ENCODE data around the gene RSAD2.

The RSAD2 gene

GRCh38 chr2:6922201-6922656, 44.7 kb downstream of the RSAD2 start:
- no peaks in the 10 kb centered on the region for H3K27me3 ChIP-seq (ENCODE audit: insufficient read depth, low read length)
- H3F3A ChIP-seq (ENCODE audit: insufficient read depth, low read length) = no peaks in the 10 kb centered on the region
- H3K27ac ChIP-seq (ENCODE audit: low read depth, low read length, poor library complexity, severe bottlenecking) = no peak overlapping the region
- H3K79me2 ChIP-seq (ENCODE audit: insufficient read depth, low read length) = no peaks in the 10 kb centered on the region
- no peaks in the 10 kb centered on the region for H3K36me3 ChIP-seq (ENCODE audit: insufficient read depth, low read length)
- H3K4me2 ChIP-seq (ENCODE audit: low read length) = no peak overlapping the region
- no peaks in the 10 kb centered on the region for H3K9me3 ChIP-seq (ENCODE audit: low read length)
- no peaks in the 10 kb centered on the region for H3K9me2 ChIP-seq (ENCODE audit: low read depth, low read length)
- H4K20me1 ChIP-seq (ENCODE audit: insufficient read depth, low read length) = no peaks in the 10 kb centered on the region
- TF ChIP-seq CTCF (IDR thresholded peaks at IDR 0.05; ENCODE audit: low read length) (no peak), EZH2 (IDR thresholded peaks at IDR 0.05; ENCODE audit: borderline replicate concordance, low read length) (no peak)
- no peaks in the 10 kb centered on the region for H3K4me1 ChIP-seq (ENCODE audit: insufficient read depth, low read length, severe bottlenecking)
- H2AFZ ChIP-seq (ENCODE audit: low read length) = no peak overlapping the region
- H3K9ac ChIP-seq (ENCODE audit: low read length) = no peak overlapping the region
- no peak overlapping the region for H3K4me3 ChIP-seq (ENCODE audit: low read depth, low read length, poor library complexity, severe bottlenecking)

- Histone ChIP-seq H3F3A (ENCODE audit: insufficient read depth, low read length) (no peaks in the 10 kb centered on the region), H3K4me2 (ENCODE audit: low read length) (no peak overlapping the region), H3K27ac (ENCODE audit: low read depth, low read length, poor library complexity, severe bottlenecking) (no peak overlapping the region), H3K4me3 (ENCODE audit: low read depth, low read length, poor library complexity, severe bottlenecking) (no peak overlapping the region), H4K20me1 (ENCODE audit: insufficient read depth, low read length) (no peaks in the 10 kb centered on the region), H3K27me3 (ENCODE audit: insufficient read depth, low read length) (no peaks in the 10 kb centered on the region), H3K36me3 (ENCODE audit: insufficient read depth, low read length) (no peaks in the 10 kb centered on the region), H3K9me2 (ENCODE audit: low read depth, low read length) (no peaks in the 10 kb centered on the region), H3K9ac (ENCODE audit: low read length) (no peak overlapping the region), H3K79me2 (ENCODE audit: insufficient read depth, low read length) (no peaks in the 10 kb centered on the region), H3K9me3 (ENCODE audit: low read length) (no peaks in the 10 kb centered on the region), H2AFZ (ENCODE audit: low read length) (no peak overlapping the region), H3K4me1 (ENCODE audit: insufficient read depth, low read length, severe bottlenecking) (no peaks in the 10 kb centered on the region)
- TF ChIP-seq CTCF (IDR thresholded peaks at IDR 0.05; ENCODE audit: low read length) (no peak), EZH2 (IDR thresholded peaks at IDR 0.05; ENCODE audit: borderline replicate concordance, low read length) (no peak)
Measured at GRCh38 chr2:6923319-6923718, 45.7 kb downstream of the RSAD2 start.

- Histone ChIP-seq H3K4me1 (ENCODE audit: insufficient read depth, low read length, severe bottlenecking) (no peaks in the 10 kb centered on the region), H4K20me1 (ENCODE audit: insufficient read depth, low read length) (no peaks in the 10 kb centered on the region), H3F3A (ENCODE audit: insufficient read depth, low read length) (no peaks in the 10 kb centered on the region), H3K9ac (ENCODE audit: low read length) (no peak overlapping the region), H3K9me3 (ENCODE audit: low read length) (no peaks in the 10 kb centered on the region), H3K79me2 (ENCODE audit: insufficient read depth, low read length) (no peaks in the 10 kb centered on the region), H3K9me2 (ENCODE audit: low read depth, low read length) (no peaks in the 10 kb centered on the region), H3K36me3 (ENCODE audit: insufficient read depth, low read length) (no peaks in the 10 kb centered on the region), H3K27ac (ENCODE audit: low read depth, low read length, poor library complexity, severe bottlenecking) (no peak overlapping the region), H3K4me2 (ENCODE audit: low read length) (no peak overlapping the region), H2AFZ (ENCODE audit: low read length) (no peak overlapping the region), H3K27me3 (ENCODE audit: insufficient read depth, low read length) (no peaks in the 10 kb centered on the region), H3K4me3 (ENCODE audit: low read depth, low read length, poor library complexity, severe bottlenecking) (no peak overlapping the region)
- TF ChIP-seq EZH2 (IDR thresholded peaks at IDR 0.05; ENCODE audit: borderline replicate concordance, low read length) = no peak
- TF ChIP-seq CTCF (IDR thresholded peaks at IDR 0.05; ENCODE audit: low read length) = no peak
Measured at GRCh38 chr2:6924101-6924923, 46.7 kb downstream of the RSAD2 start.
